ENCODE results near the gene ZNF568.

ZNF568 gene

GRCh38 chr19:37007587-37008220 lies 91.6 kb downstream of the ZNF568 start:
- DNase-seq: peak; percentile 5 to 7

GRCh38 chr19:37009871-37010270 lies 93.7 kb downstream of the ZNF568 start:
- no peak for DNase-seq

- no peak for DNase-seq
These were observed 96.1 kb downstream of the ZNF568 start for GRCh38 chr19:37012093-37012745.

- DNase-seq: no peak
These were observed 98.3 kb downstream of the ZNF568 start for GRCh38 chr19:37014456-37014855.

GRCh38 chr19:37045140-37045539 lies 129.0 kb downstream of the ZNF568 start:
- DNase-seq: no peak
